ENCODE results near the gene VPS35L. TPM values are rescaled to one million over a fixed set of nuclear protein-coding genes. Genes with fewer than 3 reads are reported as not detected.
A peak's percentile ranks its signal among the peaks of the same experiment; 100 is the strongest.

Gene VPS35L
- total RNA-seq, 1 donor from 2014 or later, result 51.9 TPM

GRCh38 chr16:19524356-19524615, 31.2 kb upstream of the VPS35L start:
- intact Hi-C loops (cut with DNase I), result no loop called here
- ATAC-seq, result no peak
- Histone ChIP-seq H3K27me3 (no peaks in the 10 kb centered on the region), H3K27ac (peak overlapping the region; percentile 71), H3K9me3 (no peaks in the 10 kb centered on the region), H3K4me3 (peak overlapping the region; percentile 88), H3K36me3 (peaks cover 14% of the 10 kb centered on the region), H3K4me1 (peaks cover 30% of the 10 kb centered on the region)
- no peak for DNase-seq
- TF ChIP-seq, protein P1, sequence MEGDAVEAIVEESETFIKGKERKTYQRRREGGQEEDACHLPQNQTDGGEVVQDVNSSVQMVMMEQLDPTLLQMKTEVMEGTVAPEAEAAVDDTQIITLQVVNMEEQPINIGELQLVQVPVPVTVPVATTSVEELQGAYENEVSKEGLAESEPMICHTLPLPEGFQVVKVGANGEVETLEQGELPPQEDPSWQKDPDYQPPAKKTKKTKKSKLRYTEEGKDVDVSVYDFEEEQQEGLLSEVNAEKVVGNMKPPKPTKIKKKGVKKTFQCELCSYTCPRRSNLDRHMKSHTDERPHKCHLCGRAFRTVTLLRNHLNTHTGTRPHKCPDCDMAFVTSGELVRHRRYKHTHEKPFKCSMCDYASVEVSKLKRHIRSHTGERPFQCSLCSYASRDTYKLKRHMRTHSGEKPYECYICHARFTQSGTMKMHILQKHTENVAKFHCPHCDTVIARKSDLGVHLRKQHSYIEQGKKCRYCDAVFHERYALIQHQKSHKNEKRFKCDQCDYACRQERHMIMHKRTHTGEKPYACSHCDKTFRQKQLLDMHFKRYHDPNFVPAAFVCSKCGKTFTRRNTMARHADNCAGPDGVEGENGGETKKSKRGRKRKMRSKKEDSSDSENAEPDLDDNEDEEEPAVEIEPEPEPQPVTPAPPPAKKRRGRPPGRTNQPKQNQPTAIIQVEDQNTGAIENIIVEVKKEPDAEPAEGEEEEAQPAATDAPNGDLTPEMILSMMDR (IDR thresholded peaks at IDR 0.05), result no peak

GRCh38 chr16:19524616-19525384, 30.7 kb upstream of the VPS35L start:
- intact Hi-C loops (cut with DNase I), result no loop called here
- TF ChIP-seq, protein P1 (IDR thresholded peaks at IDR 0.05), result no peak
- no peak for ATAC-seq
- Histone ChIP-seq H3K27ac (peak overlapping the region; percentile 71), H3K9me3 (no peaks in the 10 kb centered on the region), H3K27me3 (no peaks in the 10 kb centered on the region), H3K4me1 (peaks cover 25% of the 10 kb centered on the region), H3K4me3 (peak overlapping the region; percentile 88), H3K36me3 (peaks cover 17% of the 10 kb centered on the region)
- DNase-seq, result no peak

- ATAC-seq, result no peak
- H3K9me3 ChIP-seq, result no peaks in the 10 kb centered on the region
- intact Hi-C loops (cut with DNase I), result no loop called here
- peaks cover 20% of the 10 kb centered on the region for H3K36me3 ChIP-seq
- peak overlapping the region; percentile 88 for H3K4me3 ChIP-seq
- TF ChIP-seq, protein P1 (IDR thresholded peaks at IDR 0.05), result no peak
- DNase-seq, result no peak
- no peak overlapping the region for H3K27ac ChIP-seq
- H3K4me1 ChIP-seq, result peaks cover 19% of the 10 kb centered on the region
- no peaks in the 10 kb centered on the region for H3K27me3 ChIP-seq
Measured at GRCh38 chr16:19525385-19525723, 30.1 kb upstream of the VPS35L start.

GRCh38 chr16:19527161-19527560, 28.3 kb upstream of the VPS35L start:
- ATAC-seq (no peak), DNase-seq (no peak)
- H3K9me3 ChIP-seq, result no peaks in the 10 kb centered on the region
- TF ChIP-seq, protein P1 (IDR thresholded peaks at IDR 0.05), result no peak
- intact Hi-C loops (cut with DNase I), result no loop called here
- H3K27me3 ChIP-seq, result no peaks in the 10 kb centered on the region
- peaks cover 13% of the 10 kb centered on the region for H3K4me1 ChIP-seq
- no peak overlapping the region for H3K27ac ChIP-seq
- H3K36me3 ChIP-seq, result peaks cover 20% of the 10 kb centered on the region
- no peak overlapping the region for H3K4me3 ChIP-seq

DNA sequence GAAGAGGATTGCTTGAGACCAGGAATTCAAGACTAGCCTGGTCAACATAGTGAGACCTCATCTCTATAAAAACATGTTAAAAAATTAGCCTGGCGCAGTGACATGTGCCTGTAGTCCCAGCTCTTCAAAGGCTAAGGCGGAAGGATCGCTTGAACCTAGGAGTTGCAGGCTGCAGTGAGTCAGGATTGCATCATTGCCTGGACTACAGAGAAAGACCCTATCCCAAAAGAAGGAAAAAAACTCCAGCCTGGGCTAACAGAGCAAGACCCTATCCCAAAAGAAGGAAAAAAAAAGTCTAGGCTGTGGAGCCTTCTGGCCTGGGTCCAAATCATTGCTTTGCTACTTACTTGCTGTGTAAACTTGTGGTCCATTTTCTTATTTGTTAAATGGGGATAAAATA, 26.8 kb upstream of the VPS35L start:
- Histone ChIP-seq H3K36me3 (peaks cover 35% of the 10 kb centered on the region), H3K27ac (no peak overlapping the region), H3K4me1 (peaks cover 13% of the 10 kb centered on the region), H3K4me3 (no peak overlapping the region), H3K27me3 (no peaks in the 10 kb centered on the region), H3K9me3 (no peaks in the 10 kb centered on the region)
- TF ChIP-seq, protein P1 (IDR thresholded peaks at IDR 0.05), result no peak
- ATAC-seq (no peak), DNase-seq (no peak)
- intact Hi-C loops (cut with DNase I), result no loop called here

DNA sequence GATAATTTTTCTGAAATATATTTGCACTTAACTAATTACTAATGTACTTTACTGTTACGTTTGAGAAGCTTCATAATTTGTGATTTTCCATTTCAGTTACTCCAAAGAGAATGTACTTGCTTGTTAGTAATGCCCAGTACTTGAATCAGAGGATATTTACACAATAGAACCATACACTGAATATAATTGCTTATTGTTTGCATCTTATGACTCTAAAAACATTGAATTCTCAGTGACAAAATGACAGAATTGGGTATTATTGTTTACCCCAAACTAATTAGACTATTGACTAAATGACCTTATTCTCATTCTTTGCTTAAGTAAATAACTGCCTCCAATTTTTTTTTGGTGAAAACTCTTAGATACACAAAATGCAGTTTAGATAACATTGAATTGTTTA, 22.9 kb upstream of the VPS35L start:
- no peaks in the 10 kb centered on the region for H3K4me1 ChIP-seq
- no peaks in the 10 kb centered on the region for H3K27me3 ChIP-seq
- ATAC-seq (no peak), DNase-seq (no peak)
- intact Hi-C loops (cut with DNase I), result no loop called here
- peaks cover 62% of the 10 kb centered on the region for H3K36me3 ChIP-seq
- H3K4me3 ChIP-seq, result no peak overlapping the region
- no peak overlapping the region for H3K27ac ChIP-seq
- TF ChIP-seq, protein P1 (IDR thresholded peaks at IDR 0.05), result no peak
- no peaks in the 10 kb centered on the region for H3K9me3 ChIP-seq

All from upper lobe of right lung (tissue), 1 donor.